Smooth muscle cell (in vitro differentiated cells): ENCODE measurements around the gene ECSCR. TPM values are rescaled to one million over a fixed set of nuclear protein-coding genes. Genes with fewer than 3 reads are reported as not detected.

ENCODE experiments used
- DNase-seq: peaks from one replicate; lab custom pipeline; 2025; ENCODE audit not compliant: unreplicated experiment; lab: John Stamatoyannopoulos, UW
- H2AFZ ChIP-seq: fragments of 200-600 bp; sonication (generic); 2 replicates; pipeline ENCODE4 v1.6.0; 2016; ENCODE audit warnings: antibody characterized with exemption, low read depth, mild to moderate bottlenecking
- H3F3A ChIP-seq: fragments of 200-600 bp; sonication (generic); 2 replicates; pipeline ENCODE4 v1.6.0; 2017; ENCODE audit warnings: antibody characterized with exemption, low read depth
- H3K27ac ChIP-seq: fragments of 200-600 bp; sonication (generic); 2 replicates; pipeline ENCODE4 v1.5.1; 2016; ENCODE audit warnings: low read depth, mild to moderate bottlenecking
- H3K27me3 ChIP-seq: fragments of 200-600 bp; sonication (generic); 2 replicates; pipeline ENCODE4 v1.6.1; 2016; ENCODE audit warnings: low read depth, mild to moderate bottlenecking
- H3K36me3 ChIP-seq: fragments of 200-600 bp; sonication (generic); 2 replicates; pipeline ENCODE4 v1.5.1; 2016; ENCODE audit warnings: low read depth
- H3K4me1 ChIP-seq: fragments of 200-600 bp; sonication (generic); 2 replicates; pipeline ENCODE4 v1.5.1; 2016; ENCODE audit warnings: low read depth
- H3K4me2 ChIP-seq: fragments of 200-600 bp; sonication (generic); 2 replicates; pipeline ENCODE4 v1.6.0; 2016; ENCODE audit warnings: mild to moderate bottlenecking
- H3K4me3 ChIP-seq: fragments of 200-600 bp; sonication (generic); 2 replicates; pipeline ENCODE4 v1.5.1; 2016; ENCODE audit warnings: mild to moderate bottlenecking
- H3K79me2 ChIP-seq: fragments of 200-600 bp; sonication (generic); 2 replicates; pipeline ENCODE4 v1.6.0; 2016; ENCODE audit warnings: low read depth, mild to moderate bottlenecking
- H3K9ac ChIP-seq: fragments of 200-600 bp; sonication (generic); 2 replicates; pipeline ENCODE4 v1.6.0; 2016; ENCODE audit warnings: low read depth
- H3K9me3 ChIP-seq: fragments of 200-600 bp; sonication (generic); replicated peaks from 2 replicates; pipeline ENCODE4 v1.5.1; 2016; ENCODE audit warnings: low read depth
- H4K20me1 ChIP-seq: fragments of 200-600 bp; sonication (generic); 2 replicates; pipeline ENCODE4 v1.6.0; 2016; ENCODE audit warnings: low read depth
- CTCF ChIP-seq: fragments of 200-600 bp; sonication (generic); IDR thresholded peaks from 2 replicates; pipeline ENCODE4 v1.5.1; 2017; ENCODE audit warnings: borderline replicate concordance, mild to moderate bottlenecking, antibody characterized with exemption; ENCODE audit not compliant: insufficient read depth, poor library complexity, severe bottlenecking
- WGBS: methylation state at CpG from one replicate; pipeline ENCODE4 v1.1.7; 2016; ENCODE audit warnings: low lambda C conversion rate; 5-methylcytosine and 5-hydroxymethylcytosine counted together
- polyA plus RNA-seq: library from polyadenylated mRNA; unstranded; fragments of >200 nt; fragmentation: Nextera tagmentation; extraction: Ambion mirVana; gene quantifications from 2 replicates; pipeline ENCODE4 v1.2.1, GENCODE V29; 2016
- total RNA-seq: library from RNA; depleted of rRNA; stranded (reverse); fragments of >200 nt; gene quantifications from 2 replicates; pipeline ENCODE4 v1.2.3, GENCODE V29; 2014

ECSCR gene
- total and polyA plus RNA-seq, 2 experiments from 2014 or later, result 0.41 TPM; not detected in 1

GRCh38 chr5:139475865-139476617 is 13.5 kb upstream of the ECSCR start:
- H3K79me2 ChIP-seq, result no peaks in the 10 kb centered on the region
- H3K27me3 ChIP-seq, result no peaks in the 10 kb centered on the region
- no peak for DNase-seq
- H3K4me3 ChIP-seq, result no peak overlapping the region
- no peak overlapping the region for H2AFZ ChIP-seq
- H3F3A ChIP-seq, result no peaks in the 10 kb centered on the region
- no peaks in the 10 kb centered on the region for H3K36me3 ChIP-seq
- no peak for TF ChIP-seq CTCF
- WGBS, result 92% methylated on average over 10 of the region's 13 CpGs
- peaks cover 21% of the 10 kb centered on the region for H3K4me1 ChIP-seq
- H3K9ac ChIP-seq, result no peak overlapping the region
- no peaks in the 10 kb centered on the region for H4K20me1 ChIP-seq
- H3K27ac ChIP-seq, result no peak overlapping the region
- no peak overlapping the region for H3K4me2 ChIP-seq
- no peaks in the 10 kb centered on the region for H3K9me3 ChIP-seq

GRCh38 chr5:139474890-139475791 is 12.6 kb upstream of the ECSCR start:
- H3K4me3 ChIP-seq, result no peak overlapping the region
- no peaks in the 10 kb centered on the region for H4K20me1 ChIP-seq
- no peaks in the 10 kb centered on the region for H3K36me3 ChIP-seq
- DNase-seq, result no peak
- H3K79me2 ChIP-seq, result no peaks in the 10 kb centered on the region
- H3F3A ChIP-seq, result no peaks in the 10 kb centered on the region
- H3K9me3 ChIP-seq, result no peaks in the 10 kb centered on the region
- peaks cover 21% of the 10 kb centered on the region for H3K4me1 ChIP-seq
- no peak for TF ChIP-seq CTCF
- no peak overlapping the region for H3K4me2 ChIP-seq
- no peaks in the 10 kb centered on the region for H3K27me3 ChIP-seq
- no peak overlapping the region for H3K9ac ChIP-seq
- WGBS, result 78% methylated on average over 12 of the region's 13 CpGs
- H3K27ac ChIP-seq, result no peak overlapping the region
- H2AFZ ChIP-seq, result no peak overlapping the region

GRCh38 chr5:139473565-139473964 is 11.0 kb upstream of the ECSCR start:
- peak overlapping the region; percentile 19 for H3K4me2 ChIP-seq
- no peak for DNase-seq
- peaks cover 21% of the 10 kb centered on the region for H3K4me1 ChIP-seq
- H3K36me3 ChIP-seq, result no peaks in the 10 kb centered on the region
- H3K4me3 ChIP-seq, result no peak overlapping the region
- no peaks in the 10 kb centered on the region for H4K20me1 ChIP-seq
- TF ChIP-seq CTCF, result peak; percentile 5
- H3K27ac ChIP-seq, result peak overlapping the region; percentile 49
- H3K79me2 ChIP-seq, result no peaks in the 10 kb centered on the region
- peak overlapping the region; percentile 58 for H2AFZ ChIP-seq
- H3K27me3 ChIP-seq, result no peaks in the 10 kb centered on the region
- 38% methylated on average over 2 of the region's 2 CpGs for WGBS
- H3F3A ChIP-seq, result peaks cover 2% of the 10 kb centered on the region
- H3K9ac ChIP-seq, result peak overlapping the region; percentile 14
- H3K9me3 ChIP-seq, result no peaks in the 10 kb centered on the region
